ENCODE results near the gene HIBCH. TPM values are rescaled to one million over a fixed set of nuclear protein-coding genes. Genes with fewer than 3 reads are reported as not detected.
"Not testable (repeated sequence)": the region's sequence is repeated elsewhere in the genome, so short reads cannot be mapped to it uniquely, and the experiment has no call there.

Gene HIBCH
- total RNA-seq, 1 donor from 2014 or later: 24.5 TPM

- Histone ChIP-seq H3K4me1 (no peaks in the 10 kb centered on the region), H3K36me3 (no peaks in the 10 kb centered on the region), H3K4me3 (no peak overlapping the region), H3K9me3 (replicated peaks) (peaks cover 4% of the 10 kb centered on the region), H3K27ac (replicated peaks) (no peak overlapping the region), H3K27me3 (ENCODE audit: low read depth) (no peaks in the 10 kb centered on the region)
- no peak for TF ChIP-seq CTCF (IDR thresholded peaks at IDR 0.05; ENCODE audit: borderline replicate concordance)
- intact Hi-C loops (cut with micrococcal nuclease): no loop called here
- DNase-seq: no peak
Measured at GRCh38 chr2:190167702-190168101, 151.9 kb downstream of the HIBCH start.

- DNase-seq: no peak
- H3K27ac ChIP-seq (replicated peaks): no peak overlapping the region
- peaks cover 4% of the 10 kb centered on the region for H3K9me3 ChIP-seq (replicated peaks)
- H3K36me3 ChIP-seq: no peaks in the 10 kb centered on the region
- H3K4me1 ChIP-seq: no peaks in the 10 kb centered on the region
- no peak overlapping the region for H3K4me3 ChIP-seq
- H3K27me3 ChIP-seq (ENCODE audit: low read depth): no peaks in the 10 kb centered on the region
- intact Hi-C loops (cut with micrococcal nuclease): no loop called here
- no peak for TF ChIP-seq CTCF (IDR thresholded peaks at IDR 0.05; ENCODE audit: borderline replicate concordance)
Measured at GRCh38 chr2:190165491-190165890, 154.1 kb downstream of the HIBCH start.

GRCh38 chr2:190162851-190163250 is 156.8 kb downstream of the HIBCH start:
- Histone ChIP-seq H3K27ac (replicated peaks) (no peak overlapping the region), H3K4me3 (no peak overlapping the region), H3K9me3 (replicated peaks) (peaks cover 4% of the 10 kb centered on the region), H3K36me3 (no peaks in the 10 kb centered on the region), H3K27me3 (ENCODE audit: low read depth) (no peaks in the 10 kb centered on the region), H3K4me1 (peaks cover 8% of the 10 kb centered on the region)
- no peak for TF ChIP-seq CTCF (IDR thresholded peaks at IDR 0.05; ENCODE audit: borderline replicate concordance)
- DNase-seq: no peak
- intact Hi-C loops (cut with micrococcal nuclease): no loop called here

- Histone ChIP-seq H3K27me3 (ENCODE audit: low read depth) (no peaks in the 10 kb centered on the region), H3K4me3 (no peak overlapping the region), H3K4me1 (peaks cover 8% of the 10 kb centered on the region), H3K36me3 (no peaks in the 10 kb centered on the region), H3K9me3 (replicated peaks) (no peaks in the 10 kb centered on the region), H3K27ac (replicated peaks) (peak overlapping the region; percentile 73)
- no peak for TF ChIP-seq CTCF (IDR thresholded peaks at IDR 0.05; ENCODE audit: borderline replicate concordance)
- no peak for DNase-seq
- intact Hi-C loops (cut with micrococcal nuclease): no loop called here
Measured at GRCh38 chr2:190159453-190159852, 160.2 kb downstream of the HIBCH start.

- intact Hi-C loops (cut with micrococcal nuclease): no loop called here
- Histone ChIP-seq H3K4me1 (peaks cover 8% of the 10 kb centered on the region), H3K27ac (replicated peaks) (peak overlapping the region; percentile 73), H3K9me3 (replicated peaks) (no peaks in the 10 kb centered on the region), H3K36me3 (no peaks in the 10 kb centered on the region), H3K27me3 (ENCODE audit: low read depth) (no peaks in the 10 kb centered on the region), H3K4me3 (no peak overlapping the region)
- no peak for DNase-seq
- TF ChIP-seq CTCF (IDR thresholded peaks at IDR 0.05; ENCODE audit: borderline replicate concordance): no peak
Measured at GRCh38 chr2:190158798-190159434, 160.7 kb downstream of the HIBCH start.

- H3K9me3 ChIP-seq (replicated peaks); H3K27ac ChIP-seq (replicated peaks); intact Hi-C loops (cut with micrococcal nuclease); H3K4me1 ChIP-seq; H3K27me3 ChIP-seq (ENCODE audit: low read depth); H3K4me3 ChIP-seq; H3K36me3 ChIP-seq; DNase-seq: not testable (repeated sequence)
Measured at GRCh38 chr2:190157613-190158528, 161.8 kb downstream of the HIBCH start.
